NCI-H2107 treated with DMSO at 0.1 percent for 48 hours (cell line): Measurements from ENCODE around the gene PSMD11.
"Not testable (repeated sequence)": the region's sequence is repeated elsewhere in the genome, so short reads cannot be mapped to it uniquely, and the experiment has no call there.

Experiments
- DNase-seq: peaks from one replicate; lab custom pipeline; 2025; ENCODE audit not compliant: unreplicated experiment; lab: John Stamatoyannopoulos, UW

Gene PSMD11

GRCh38 chr17:32510466-32510865 lies 66.2 kb downstream of the PSMD11 start:
- no peak for DNase-seq

- no peak for DNase-seq
Observed at GRCh38 chr17:32512328-32512727, 68.0 kb downstream of the PSMD11 start.

GRCh38 chr17:32513579-32513978 lies 69.3 kb downstream of the PSMD11 start:
- DNase-seq = no peak

- no peak for DNase-seq
Observed at GRCh38 chr17:32514606-32515005, 70.3 kb downstream of the PSMD11 start.

DNA sequence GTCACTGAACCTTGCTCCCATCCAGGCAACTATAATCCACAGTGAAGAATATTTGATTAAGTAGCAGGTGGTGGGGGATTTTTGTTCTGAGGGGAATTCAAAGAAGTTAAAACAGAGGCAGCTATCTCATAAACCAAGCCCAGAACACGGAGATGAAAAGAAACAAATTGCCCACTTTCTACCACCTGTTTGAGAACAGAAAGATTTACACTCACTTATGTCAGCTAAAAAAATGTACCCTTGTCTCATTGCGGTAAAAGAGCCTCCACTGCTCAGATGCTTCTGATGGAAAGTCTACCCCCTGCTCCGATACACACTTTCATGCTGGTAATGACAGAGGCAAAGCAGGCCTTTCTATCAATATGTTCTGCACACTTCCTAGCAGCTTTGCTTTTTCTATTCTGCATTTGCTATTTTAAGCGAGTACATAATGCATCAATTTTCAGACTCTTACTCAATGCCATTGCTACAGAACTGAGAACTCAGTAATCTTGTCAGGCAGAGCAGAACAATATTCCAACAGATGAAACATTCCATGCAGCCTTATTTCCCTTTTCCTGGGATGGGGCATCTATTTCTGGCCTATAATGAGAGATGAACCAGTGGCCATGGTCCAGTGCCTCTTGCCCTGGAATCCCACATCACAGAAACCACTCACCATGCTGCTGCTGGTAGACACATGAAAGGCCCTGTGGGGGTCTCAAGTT lies 71.5 kb downstream of the PSMD11 start:
- DNase-seq = no peak

GRCh38 chr17:32516450-32516849 lies 72.1 kb downstream of the PSMD11 start:
- peak; percentile 75 for DNase-seq

GRCh38 chr17:32516940-32517701 lies 72.8 kb downstream of the PSMD11 start:
- DNase-seq = peak; percentile 44

GRCh38 chr17:32517982-32518381 lies 73.7 kb downstream of the PSMD11 start:
- DNase-seq = no peak

- DNase-seq = no peak
Observed at GRCh38 chr17:32518646-32519227, 74.4 kb downstream of the PSMD11 start.

GRCh38 chr17:32519228-32520103 lies 75.2 kb downstream of the PSMD11 start:
- peak; percentile 55 for DNase-seq

DNA sequence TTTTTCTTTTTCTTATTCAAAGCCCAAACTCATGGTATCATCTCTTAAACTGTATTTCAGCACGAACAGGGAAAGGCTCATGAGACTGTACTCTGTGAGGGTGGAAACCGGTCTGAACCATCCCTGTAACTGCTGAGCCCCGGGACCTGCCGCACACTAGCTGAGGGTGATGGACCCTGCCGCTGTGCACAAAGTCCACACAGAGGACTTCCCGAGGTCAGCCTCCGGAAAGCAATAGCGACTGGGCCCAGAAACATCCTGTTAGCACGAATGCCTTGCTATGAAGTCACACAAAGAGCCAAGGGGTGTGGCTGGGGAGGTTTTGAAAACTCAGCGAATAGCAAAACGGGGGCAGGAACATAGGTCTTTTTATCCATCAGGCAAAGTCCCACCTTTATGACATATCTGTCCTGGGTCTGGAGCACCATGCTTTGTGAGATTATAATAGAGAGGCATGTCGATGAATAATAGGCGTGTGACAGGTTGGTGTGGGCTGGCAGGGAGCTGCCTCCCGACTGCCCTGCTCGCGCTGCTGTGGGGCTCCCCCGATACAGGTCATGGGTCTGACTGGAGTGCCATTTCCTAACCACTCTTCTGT lies 75.9 kb downstream of the PSMD11 start:
- DNase-seq = no peak

- no peak for DNase-seq
Observed at GRCh38 chr17:32520737-32521404, 76.6 kb downstream of the PSMD11 start.

- no peak for DNase-seq
Observed at GRCh38 chr17:32523017-32523680, 78.8 kb downstream of the PSMD11 start.

DNA sequence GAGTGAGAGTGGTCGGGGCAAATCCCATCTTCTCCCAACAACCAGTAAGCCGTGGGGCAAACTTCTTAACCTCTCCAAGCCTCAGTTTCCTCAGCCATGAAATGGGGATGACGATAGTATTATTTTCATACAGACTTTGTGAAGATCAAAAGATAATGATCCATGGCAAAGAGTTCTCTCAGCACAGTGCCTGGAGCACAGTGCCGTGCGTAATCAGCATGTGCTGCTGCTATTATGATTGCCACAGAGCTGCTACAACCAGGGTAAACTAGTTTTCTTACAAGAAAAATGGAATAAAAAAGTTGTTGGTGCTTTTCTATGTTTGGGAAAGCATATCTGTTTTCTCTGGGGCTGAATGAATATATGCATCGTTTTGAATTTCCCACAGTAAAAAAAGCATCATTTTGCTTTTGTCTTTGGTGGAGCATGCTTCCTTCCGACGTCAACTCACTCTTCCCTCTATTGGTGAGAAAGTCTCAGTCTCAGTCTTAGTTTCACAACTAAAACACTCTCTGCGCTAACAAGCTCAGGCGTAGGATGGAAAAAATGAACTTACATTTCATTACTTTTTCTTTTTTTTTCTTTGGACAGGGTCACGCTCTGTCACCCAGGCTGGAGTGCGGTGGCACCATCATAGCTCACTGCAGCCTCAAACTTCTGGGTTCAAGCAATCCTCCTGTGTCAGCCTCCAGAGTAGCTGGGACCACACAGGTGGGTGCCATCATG lies 79.7 kb downstream of the PSMD11 start:
- DNase-seq = no peak

DNA sequence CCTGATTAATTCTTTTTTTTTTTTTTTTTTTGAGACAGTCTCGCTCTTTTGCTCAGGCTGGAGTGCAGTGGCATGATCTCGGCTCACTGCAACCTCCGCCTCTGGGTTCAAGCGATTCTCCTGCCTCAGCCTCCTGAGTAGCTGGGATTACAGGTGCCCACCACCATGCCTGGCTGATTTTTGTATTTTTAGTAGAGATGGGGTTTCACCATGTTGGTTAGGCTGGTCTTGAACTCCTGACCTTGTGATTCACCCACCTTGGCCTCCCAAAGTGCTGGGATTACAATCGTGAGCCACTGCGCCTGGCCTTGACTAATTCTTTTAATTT lies 80.2 kb downstream of the PSMD11 start:
- not testable (repeated sequence) for DNase-seq

DNA sequence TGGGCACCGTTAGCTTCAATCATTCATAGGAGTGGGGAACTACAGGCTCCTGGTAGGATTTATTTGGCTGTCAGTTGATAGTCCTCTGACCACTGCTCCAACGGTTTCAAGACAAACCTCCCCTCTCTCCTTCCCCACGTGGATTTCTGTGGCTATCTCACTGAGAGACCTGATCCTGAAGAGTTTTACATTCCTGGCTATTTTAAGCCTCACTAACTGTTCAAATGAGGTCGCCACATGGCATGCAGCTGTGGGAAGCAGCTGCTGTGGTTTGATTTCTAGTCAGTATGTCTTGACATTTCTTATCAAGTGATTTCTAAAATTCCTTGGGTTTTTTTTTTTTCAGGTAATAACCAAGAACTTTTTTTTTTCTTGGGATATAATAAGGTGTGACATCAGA lies 80.8 kb downstream of the PSMD11 start:
- DNase-seq = no peak

DNA sequence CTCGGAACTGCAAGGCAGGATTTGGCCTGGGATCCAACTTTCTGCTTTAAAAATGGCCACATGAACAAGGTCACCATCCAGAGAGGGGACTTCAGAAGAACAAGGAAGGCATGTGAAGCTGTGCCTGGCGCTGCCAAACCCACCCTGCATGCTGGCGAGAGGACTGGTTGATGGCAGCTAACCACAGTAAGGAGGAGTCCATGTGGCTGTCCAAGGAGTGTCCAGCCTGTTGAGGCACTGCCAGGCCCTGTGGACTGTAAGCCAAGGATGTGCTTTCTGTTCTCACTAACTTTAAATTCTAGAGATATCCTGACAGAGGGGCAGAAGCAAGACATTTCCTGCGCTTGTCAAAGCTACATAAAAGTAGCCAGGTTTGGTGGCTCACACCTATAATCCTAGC lies 82.8 kb downstream of the PSMD11 start:
- no peak for DNase-seq

DNA sequence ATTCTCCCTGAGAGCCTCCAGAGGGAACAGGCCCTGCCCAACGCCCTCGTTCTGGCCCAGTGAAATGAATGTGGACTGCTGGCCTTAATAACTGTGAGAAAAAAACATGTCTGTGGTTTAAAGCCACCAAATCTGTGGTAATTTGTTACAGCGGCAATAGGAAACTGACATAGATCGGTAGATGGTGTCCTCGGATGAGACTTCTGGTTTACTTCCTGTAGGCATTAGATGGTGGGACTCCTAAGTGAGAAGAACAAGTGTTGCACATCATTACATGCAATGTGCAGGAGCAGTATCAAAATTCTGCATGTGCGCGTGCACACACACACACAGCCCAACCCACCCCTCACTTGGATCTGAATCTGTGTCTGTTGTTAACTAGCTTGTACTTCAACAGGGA lies 84.5 kb downstream of the PSMD11 start:
- DNase-seq = no peak

DNA sequence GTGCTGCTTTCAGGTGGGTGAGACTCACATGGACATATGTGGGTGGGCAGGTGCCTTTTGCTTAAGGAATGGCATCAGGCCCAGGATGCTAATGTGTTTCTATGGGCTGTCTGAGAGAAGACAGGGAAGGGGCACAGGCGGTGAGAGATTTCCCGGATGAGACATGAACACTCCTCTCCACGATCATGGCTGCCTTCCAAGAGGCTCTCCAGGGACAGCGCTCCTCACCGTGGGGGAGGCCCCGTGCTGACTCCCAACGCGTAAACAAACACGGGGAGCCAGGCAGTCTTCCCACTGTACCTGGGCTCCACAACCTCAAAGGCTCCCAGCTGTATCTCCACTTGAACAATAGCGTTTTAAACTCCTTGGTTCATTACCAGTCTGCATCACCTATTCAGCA lies 85.3 kb downstream of the PSMD11 start:
- peak; percentile 97 for DNase-seq
